Liver (tissue), 9 donors: ENCODE data around the gene NR3C1. TPM values are rescaled to one million over a fixed set of nuclear protein-coding genes. Genes with fewer than 3 reads are reported as not detected.

Experiments
- DNase-seq: peaks from one replicate; pipeline ENCODE4 v3.0.0-alpha.2; 2017; ENCODE audit warnings: low spot score
- H3K27ac ChIP-seq, 2 donors: one replicate each; pipeline ENCODE4 v1.7.0; 2013; ENCODE audit warnings: inconsistent platforms in 2 of 2, low read length in 2 of 2, control low read depth in 1 of 2, low read depth in 1 of 2, mild to moderate bottlenecking in 1 of 2
- H3K27me3 ChIP-seq, 4 donors: one replicate each; pipeline versions ENCODE4 v1.6.1 to v1.7.0; 2013; ENCODE audit warnings: low read length in 3 of 4, inconsistent platforms in 1 of 4, mild to moderate bottlenecking in 1 of 4, moderate library complexity in 1 of 4; ENCODE audit not compliant: control insufficient read depth in 4 of 4, insufficient read depth in 4 of 4
- H3K36me3 ChIP-seq, 4 donors: one replicate each; pipeline versions ENCODE4 v1.6.1 to v1.7.0; 2013; ENCODE audit warnings: low read length in 3 of 4, mild to moderate bottlenecking in 3 of 4, low read depth in 1 of 4, moderate library complexity in 1 of 4; ENCODE audit not compliant: control insufficient read depth in 4 of 4, insufficient read depth in 3 of 4
- H3K4me1 ChIP-seq, 4 donors: one replicate each; pipeline versions ENCODE4 v1.6.1 to v1.7.0; 2013; ENCODE audit warnings: low read length in 3 of 4, mild to moderate bottlenecking in 3 of 4, moderate library complexity in 1 of 4; ENCODE audit not compliant: control insufficient read depth in 4 of 4, insufficient read depth in 4 of 4
- H3K4me3 ChIP-seq, 3 donors: one replicate each; pipeline versions ENCODE4 v1.6.1 to v1.7.0; 2013; ENCODE audit warnings: low read length in 3 of 3, control low read depth in 1 of 3, low read depth in 1 of 3, mild to moderate bottlenecking in 1 of 3
- H3K9ac ChIP-seq, 2 donors: one replicate each; pipeline ENCODE4 v1.7.0; 2013; ENCODE audit warnings: low read length in 2 of 2, mild to moderate bottlenecking in 2 of 2, moderate library complexity in 2 of 2, control low read depth in 1 of 2, low read depth in 1 of 2
- H3K9me3 ChIP-seq, 4 donors: one replicate each; pipeline versions ENCODE4 v1.6.1 to v1.7.0; 2013; ENCODE audit warnings: low read length in 3 of 4; ENCODE audit not compliant: control insufficient read depth in 4 of 4
- EGR1 ChIP-seq, 2 donors: IDR thresholded peaks; 2 replicates each; pipeline ENCODE4 v1.6.1; 2016 to 2018; ENCODE audit warnings: antibody characterized with exemption in 2 of 2, low read depth in 2 of 2
- FOXA1 ChIP-seq: IDR thresholded peaks from 2 replicates; pipeline ENCODE4 v1.6.1; 2016; ENCODE audit warnings: antibody characterized with exemption
- FOXA2 ChIP-seq: IDR thresholded peaks from 2 replicates; pipeline ENCODE4 v1.6.1; 2016; ENCODE audit warnings: antibody characterized with exemption
- HNF4A ChIP-seq, 2 donors: conservative IDR thresholded peaks; 2 replicates each; pipeline ENCODE4 v1.6.1; 2016; ENCODE audit warnings: antibody characterized with exemption in 2 of 2, mild to moderate bottlenecking in 2 of 2
- HNF4G ChIP-seq: IDR thresholded peaks from 2 replicates; pipeline ENCODE4 v1.6.1; 2016; ENCODE audit warnings: antibody characterized with exemption
- NR2F2 ChIP-seq: IDR thresholded peaks from 2 replicates; pipeline ENCODE4 v1.6.1; 2016; ENCODE audit warnings: antibody characterized with exemption
- RAD21 ChIP-seq, 2 donors: IDR thresholded peaks; 2 replicates each; pipeline ENCODE4 v1.6.1; 2016; ENCODE audit warnings: antibody characterized with exemption in 2 of 2, mild to moderate bottlenecking in 2 of 2
- RXRA ChIP-seq, 2 donors: IDR thresholded peaks; 2 replicates each; pipeline ENCODE4 v1.6.1; 2017 to 2018; ENCODE audit warnings: antibody characterized with exemption in 2 of 2, mild to moderate bottlenecking in 1 of 2
- TAF1 ChIP-seq: conservative IDR thresholded peaks from 2 replicates; pipeline ENCODE4 v1.6.1; 2016; ENCODE audit warnings: antibody characterized with exemption, mild to moderate bottlenecking
- YY1 ChIP-seq: IDR thresholded peaks from 2 replicates; pipeline ENCODE4 v1.6.1; 2016; ENCODE audit warnings: antibody characterized with exemption, mild to moderate bottlenecking
- WGBS: extraction: QIAGEN DNeasy Blood & Tissue Kit; methylation state at CpG from one replicate; pipeline ENCODE4 v1.1.7; 2013; 5-methylcytosine and 5-hydroxymethylcytosine counted together
- polyA plus RNA-seq, 2 donors: library from polyadenylated mRNA; stranded (reverse) in 1 of 2; unstranded in 1 of 2; fragments of 200-250 nt in 1 of 2; fragments of >200 nt in 1 of 2; fragmentation: Nextera tagmentation in 1 of 2; extraction: Ambion mirVana in 1 of 2; gene quantifications; one replicate each; pipeline versions ENCODE4 v1.2.1 to v1.2.3, GENCODE V29; 2013 to 2015
- total RNA-seq, 2 donors: library from RNA; depleted of rRNA; stranded (reverse); fragments of >200 nt; gene quantifications; one replicate each; pipeline ENCODE4 v1.2.3, GENCODE V29; 2014
- TF ChIP-seq, protein P1 (sequence below): fragments of 150-350 bp; IDR thresholded peaks from 2 replicates; pipeline ENCODE4 v1.5.1; 2017; ENCODE audit warnings: improper control_type of control experiment, low read depth, low read length; ENCODE audit not compliant: missing input control
- TF ChIP-seq, protein P2 (sequence below): IDR thresholded peaks from 2 replicates; pipeline ENCODE4 v1.6.1; 2016; ENCODE audit warnings: antibody characterized with exemption
- TF ChIP-seq, protein P3 (sequence below): IDR thresholded peaks from 2 replicates; pipeline ENCODE4 v1.6.1; 2016; ENCODE audit warnings: antibody characterized with exemption
- TF ChIP-seq, protein P4 (sequence below): IDR thresholded peaks from 2 replicates; pipeline ENCODE4 v1.6.1; 2016; ENCODE audit warnings: antibody characterized with exemption, mild to moderate bottlenecking
- TF ChIP-seq, protein P5 (sequence below): IDR thresholded peaks from 2 replicates; pipeline ENCODE4 v1.6.1; 2016; ENCODE audit warnings: antibody characterized with exemption
- donor health status: healthy.
- donor health status: healthy.
- donor health status: healthy.
- donor health status: healthy.
- donor health status: healthy.

Gene NR3C1
- total and polyA plus RNA-seq, 4 donors = 24.5 to 36.4 (median 29.0) TPM

DNA sequence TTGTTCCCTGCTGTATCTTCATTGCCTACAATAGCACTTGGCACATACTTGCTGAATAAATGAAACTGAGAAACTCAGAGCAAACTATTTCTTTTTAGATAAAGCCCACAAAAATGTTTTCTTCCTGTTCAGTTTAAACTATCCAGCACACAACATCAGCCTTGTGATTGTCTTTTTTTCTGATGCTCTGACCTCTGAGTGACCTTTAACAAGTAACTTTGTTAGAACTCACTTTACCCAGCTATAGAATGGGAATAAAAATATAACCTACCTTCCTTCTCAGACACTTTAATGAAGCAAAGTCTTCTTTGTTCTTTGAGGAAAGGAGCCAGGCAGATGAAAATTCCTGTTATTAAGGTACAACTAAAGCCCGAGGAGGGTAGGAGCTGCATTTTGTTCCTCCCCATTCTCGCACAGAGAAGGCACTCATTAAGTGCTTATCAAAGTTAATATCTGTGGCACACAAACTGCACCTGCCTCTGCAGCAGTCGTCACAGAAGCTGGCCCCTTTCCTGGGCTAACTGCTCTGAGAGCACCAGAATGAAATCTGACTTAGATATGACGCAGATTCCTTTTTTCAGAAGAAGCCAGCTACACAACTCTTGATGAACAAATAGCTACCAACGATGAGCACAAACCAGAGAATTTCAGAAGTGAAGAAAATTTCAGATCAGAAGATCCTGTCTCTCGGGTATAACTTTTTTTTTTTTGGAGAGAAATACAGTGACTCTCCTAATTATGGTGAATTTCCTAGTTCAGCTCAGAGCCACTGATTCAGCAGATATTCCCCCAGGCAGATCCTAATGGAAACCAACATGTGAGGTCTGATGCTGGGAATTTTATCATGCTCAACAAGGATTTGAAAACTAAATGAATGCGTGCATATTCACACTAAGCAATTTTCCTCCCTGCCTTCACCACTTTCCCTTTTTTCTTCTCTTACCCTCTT lies 31.0 kb upstream of the NR3C1 start:
- no peak for DNase-seq
- H3K4me3 ChIP-seq = peak overlapping the region; percentile 46 to 61 (median 60)

More for the DNA sequence above, 31.0 kb upstream of the NR3C1 start:
- WGBS = 14% methylated on average over 7 of the region's 7 CpGs
- H3K9me3 ChIP-seq = no peaks in the 10 kb centered on the region
- H3K9ac ChIP-seq = peak overlapping the region; percentile 19 to 90
- no peaks in the 10 kb centered on the region for H3K27me3 ChIP-seq
- peak overlapping the region; percentile 66 to 84 for H3K27ac ChIP-seq
- H3K4me1 ChIP-seq = peaks cover 0 to 27% (median 16%) of the 10 kb centered on the region in 4 donors
- no peaks in the 10 kb centered on the region for H3K36me3 ChIP-seq
- TF ChIP-seq RAD21 (IDR thresholded peaks at IDR 0.05) (peak in 1 of 2 donors; percentile 22), FOXA2 (no peak), EGR1 (IDR thresholded peaks at IDR 0.05; ENCODE audit: low read depth in 2 of 2) (no peak), YY1 (no peak), HNF4A (conservative IDR thresholded peaks at IDR 0.05) (peak in 1 of 2 donors; percentile 20), NR2F2 (no peak), HNF4G (no peak), FOXA1 (peak; percentile 15), RXRA (IDR thresholded peaks at IDR 0.05) (no peak), TAF1 (no peak)
- TF ChIP-seq, protein P1, sequence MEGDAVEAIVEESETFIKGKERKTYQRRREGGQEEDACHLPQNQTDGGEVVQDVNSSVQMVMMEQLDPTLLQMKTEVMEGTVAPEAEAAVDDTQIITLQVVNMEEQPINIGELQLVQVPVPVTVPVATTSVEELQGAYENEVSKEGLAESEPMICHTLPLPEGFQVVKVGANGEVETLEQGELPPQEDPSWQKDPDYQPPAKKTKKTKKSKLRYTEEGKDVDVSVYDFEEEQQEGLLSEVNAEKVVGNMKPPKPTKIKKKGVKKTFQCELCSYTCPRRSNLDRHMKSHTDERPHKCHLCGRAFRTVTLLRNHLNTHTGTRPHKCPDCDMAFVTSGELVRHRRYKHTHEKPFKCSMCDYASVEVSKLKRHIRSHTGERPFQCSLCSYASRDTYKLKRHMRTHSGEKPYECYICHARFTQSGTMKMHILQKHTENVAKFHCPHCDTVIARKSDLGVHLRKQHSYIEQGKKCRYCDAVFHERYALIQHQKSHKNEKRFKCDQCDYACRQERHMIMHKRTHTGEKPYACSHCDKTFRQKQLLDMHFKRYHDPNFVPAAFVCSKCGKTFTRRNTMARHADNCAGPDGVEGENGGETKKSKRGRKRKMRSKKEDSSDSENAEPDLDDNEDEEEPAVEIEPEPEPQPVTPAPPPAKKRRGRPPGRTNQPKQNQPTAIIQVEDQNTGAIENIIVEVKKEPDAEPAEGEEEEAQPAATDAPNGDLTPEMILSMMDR = no peak
- TF ChIP-seq, protein P2, sequence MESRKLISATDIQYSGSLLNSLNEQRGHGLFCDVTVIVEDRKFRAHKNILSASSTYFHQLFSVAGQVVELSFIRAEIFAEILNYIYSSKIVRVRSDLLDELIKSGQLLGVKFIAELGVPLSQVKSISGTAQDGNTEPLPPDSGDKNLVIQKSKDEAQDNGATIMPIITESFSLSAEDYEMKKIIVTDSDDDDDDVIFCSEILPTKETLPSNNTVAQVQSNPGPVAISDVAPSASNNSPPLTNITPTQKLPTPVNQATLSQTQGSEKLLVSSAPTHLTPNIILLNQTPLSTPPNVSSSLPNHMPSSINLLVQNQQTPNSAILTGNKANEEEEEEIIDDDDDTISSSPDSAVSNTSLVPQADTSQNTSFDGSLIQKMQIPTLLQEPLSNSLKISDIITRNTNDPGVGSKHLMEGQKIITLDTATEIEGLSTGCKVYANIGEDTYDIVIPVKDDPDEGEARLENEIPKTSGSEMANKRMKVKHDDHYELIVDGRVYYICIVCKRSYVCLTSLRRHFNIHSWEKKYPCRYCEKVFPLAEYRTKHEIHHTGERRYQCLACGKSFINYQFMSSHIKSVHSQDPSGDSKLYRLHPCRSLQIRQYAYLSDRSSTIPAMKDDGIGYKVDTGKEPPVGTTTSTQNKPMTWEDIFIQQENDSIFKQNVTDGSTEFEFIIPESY = no peak
- TF ChIP-seq, protein P3, sequence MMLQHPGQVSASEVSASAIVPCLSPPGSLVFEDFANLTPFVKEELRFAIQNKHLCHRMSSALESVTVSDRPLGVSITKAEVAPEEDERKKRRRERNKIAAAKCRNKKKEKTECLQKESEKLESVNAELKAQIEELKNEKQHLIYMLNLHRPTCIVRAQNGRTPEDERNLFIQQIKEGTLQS = no peak
- TF ChIP-seq, protein P4, sequence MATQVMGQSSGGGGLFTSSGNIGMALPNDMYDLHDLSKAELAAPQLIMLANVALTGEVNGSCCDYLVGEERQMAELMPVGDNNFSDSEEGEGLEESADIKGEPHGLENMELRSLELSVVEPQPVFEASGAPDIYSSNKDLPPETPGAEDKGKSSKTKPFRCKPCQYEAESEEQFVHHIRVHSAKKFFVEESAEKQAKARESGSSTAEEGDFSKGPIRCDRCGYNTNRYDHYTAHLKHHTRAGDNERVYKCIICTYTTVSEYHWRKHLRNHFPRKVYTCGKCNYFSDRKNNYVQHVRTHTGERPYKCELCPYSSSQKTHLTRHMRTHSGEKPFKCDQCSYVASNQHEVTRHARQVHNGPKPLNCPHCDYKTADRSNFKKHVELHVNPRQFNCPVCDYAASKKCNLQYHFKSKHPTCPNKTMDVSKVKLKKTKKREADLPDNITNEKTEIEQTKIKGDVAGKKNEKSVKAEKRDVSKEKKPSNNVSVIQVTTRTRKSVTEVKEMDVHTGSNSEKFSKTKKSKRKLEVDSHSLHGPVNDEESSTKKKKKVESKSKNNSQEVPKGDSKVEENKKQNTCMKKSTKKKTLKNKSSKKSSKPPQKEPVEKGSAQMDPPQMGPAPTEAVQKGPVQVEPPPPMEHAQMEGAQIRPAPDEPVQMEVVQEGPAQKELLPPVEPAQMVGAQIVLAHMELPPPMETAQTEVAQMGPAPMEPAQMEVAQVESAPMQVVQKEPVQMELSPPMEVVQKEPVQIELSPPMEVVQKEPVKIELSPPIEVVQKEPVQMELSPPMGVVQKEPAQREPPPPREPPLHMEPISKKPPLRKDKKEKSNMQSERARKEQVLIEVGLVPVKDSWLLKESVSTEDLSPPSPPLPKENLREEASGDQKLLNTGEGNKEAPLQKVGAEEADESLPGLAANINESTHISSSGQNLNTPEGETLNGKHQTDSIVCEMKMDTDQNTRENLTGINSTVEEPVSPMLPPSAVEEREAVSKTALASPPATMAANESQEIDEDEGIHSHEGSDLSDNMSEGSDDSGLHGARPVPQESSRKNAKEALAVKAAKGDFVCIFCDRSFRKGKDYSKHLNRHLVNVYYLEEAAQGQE = peak; percentile 18
- TF ChIP-seq, protein P5, sequence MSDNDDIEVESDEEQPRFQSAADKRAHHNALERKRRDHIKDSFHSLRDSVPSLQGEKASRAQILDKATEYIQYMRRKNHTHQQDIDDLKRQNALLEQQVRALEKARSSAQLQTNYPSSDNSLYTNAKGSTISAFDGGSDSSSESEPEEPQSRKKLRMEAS = peak; percentile 13
